CD4-positive, alpha-beta memory T cell (primary cell): ENCODE data around the gene SPDYE6. TPM values are rescaled to one million over a fixed set of nuclear protein-coding genes. Genes with fewer than 3 reads are reported as not detected.
A peak's percentile ranks its signal among the peaks of the same experiment; 100 is the strongest.
"Not testable (repeated sequence)": the region's sequence is repeated elsewhere in the genome, so short reads cannot be mapped to it uniquely, and the experiment has no call there.

ENCODE experiments used
- CTCF ChIA-PET: fragments of 350-600 bp; sonication (Branson Sonifier 250); formaldehyde crosslinking; loops from one replicate; lab custom pipeline; 2021; ENCODE audit warnings: inconsistent platforms; ENCODE audit not compliant: partially characterized antibody; lab: Charles Lee
- POLR2A ChIA-PET: fragments of 350-600 bp; sonication (Branson Sonifier 250); formaldehyde crosslinking; loops from one replicate; lab custom pipeline; 2021; ENCODE audit not compliant: partially characterized antibody; lab: Charles Lee
- DNase-seq, 5 donors: peaks; one replicate each; pipeline versions ENCODE4 v3.0.0 to v3.0.0-alpha.2; 2020 to 2022; ENCODE audit warnings: mixed read lengths in 1 of 5
- H3K27ac ChIP-seq: one replicate; pipeline ENCODE4 v1.7.0; 2013; ENCODE audit warnings: low read depth, low read length
- H3K27me3 ChIP-seq: 2 replicates; pipeline ENCODE4 v1.7.0; 2013; ENCODE audit warnings: mild to moderate bottlenecking, low read length, moderate library complexity; ENCODE audit not compliant: insufficient read depth
- H3K36me3 ChIP-seq: 2 replicates; pipeline ENCODE4 v1.7.0; 2013; ENCODE audit warnings: mild to moderate bottlenecking, low read length, moderate library complexity; ENCODE audit not compliant: insufficient read depth
- H3K4me1 ChIP-seq: 2 replicates; pipeline ENCODE4 v1.7.0; 2013; ENCODE audit warnings: mild to moderate bottlenecking, low read length, moderate library complexity; ENCODE audit not compliant: insufficient read depth
- H3K4me3 ChIP-seq, 2 donors: one replicate each; pipeline ENCODE4 v1.7.0; 2013; ENCODE audit warnings: low read length in 2 of 2, mild to moderate bottlenecking in 1 of 2
- H3K9me3 ChIP-seq, 2 donors: one replicate each; pipeline ENCODE4 v1.7.0; 2013; ENCODE audit warnings: low read length in 2 of 2, control low read depth in 1 of 2; ENCODE audit not compliant: control insufficient read depth in 1 of 2
- H3K27ac Mint-ChIP-seq, 7 donors: one replicate each; pipeline ENCODE4 v1.8.0; 2020 to 2021; ENCODE audit warnings: mixed read lengths in 7 of 7, mild to moderate bottlenecking in 6 of 7, inconsistent platforms in 3 of 7, moderate library complexity in 3 of 7
- H3K27me3 Mint-ChIP-seq, 2 donors: one replicate each; pipeline ENCODE4 v1.8.0; 2020 to 2021; ENCODE audit warnings: mixed read lengths in 2 of 2
- H3K36me3 Mint-ChIP-seq, 2 donors: one replicate each; pipeline ENCODE4 v1.8.0; 2020 to 2021; ENCODE audit warnings: mixed read lengths in 2 of 2, inconsistent platforms in 1 of 2, mild to moderate bottlenecking in 1 of 2
- H3K4me1 Mint-ChIP-seq, 4 donors: one replicate each; pipeline ENCODE4 v1.8.0; 2020 to 2021; ENCODE audit warnings: mixed read lengths in 4 of 4, mild to moderate bottlenecking in 1 of 4
- H3K4me3 Mint-ChIP-seq, 8 donors: one replicate each; pipeline ENCODE4 v1.8.0; 2020 to 2021; ENCODE audit warnings: mixed read lengths in 8 of 8, mild to moderate bottlenecking in 7 of 8, moderate library complexity in 6 of 8, inconsistent platforms in 3 of 8
- H3K9me3 Mint-ChIP-seq, 8 donors: one replicate each; pipeline ENCODE4 v1.8.0; 2020 to 2021; ENCODE audit warnings: mixed read lengths in 8 of 8, mild to moderate bottlenecking in 5 of 8, inconsistent platforms in 3 of 8, moderate library complexity in 1 of 8
- intact Hi-C: fragments of 100-400 bp; cut with micrococcal nuclease; formaldehyde crosslinking; loops from one replicate; pipeline ENCODE4 v1.15.1; 2023
- polyA plus RNA-seq, 2 donors: library from polyadenylated mRNA; unstranded; fragments of 300-500 nt; fragmentation: Illumina TruSeq; gene quantifications; one replicate each; pipeline ENCODE4 v1.2.3, GENCODE V29; 2021
- total RNA-seq, 2 experiments: library from RNA; stranded (reverse); gene quantifications; one replicate each; pipeline ENCODE4 v1.2.3, GENCODE V29; 2021

Gene SPDYE6, protein sequence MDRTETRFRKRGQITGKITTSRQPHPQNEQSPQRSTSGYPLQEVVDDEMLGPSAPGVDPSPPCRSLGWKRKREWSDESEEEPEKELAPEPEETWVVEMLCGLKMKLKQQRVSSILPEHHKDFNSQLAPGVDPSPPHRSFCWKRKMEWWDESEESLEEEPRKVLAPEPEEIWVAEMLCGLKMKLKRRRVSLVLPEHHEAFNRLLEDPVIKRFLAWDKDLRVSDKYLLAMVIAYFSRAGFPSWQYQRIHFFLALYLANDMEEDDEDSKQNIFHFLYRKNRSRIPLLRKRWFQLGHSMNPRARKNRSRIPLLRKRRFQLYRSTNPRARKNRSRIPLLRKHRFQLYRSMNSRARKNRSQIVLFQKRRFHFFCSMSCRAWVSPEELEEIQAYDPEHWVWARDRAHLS
- total RNA-seq (not detected), polyA plus RNA-seq (under 1 TPM; 0.14 to 0.73 TPM)

DNA sequence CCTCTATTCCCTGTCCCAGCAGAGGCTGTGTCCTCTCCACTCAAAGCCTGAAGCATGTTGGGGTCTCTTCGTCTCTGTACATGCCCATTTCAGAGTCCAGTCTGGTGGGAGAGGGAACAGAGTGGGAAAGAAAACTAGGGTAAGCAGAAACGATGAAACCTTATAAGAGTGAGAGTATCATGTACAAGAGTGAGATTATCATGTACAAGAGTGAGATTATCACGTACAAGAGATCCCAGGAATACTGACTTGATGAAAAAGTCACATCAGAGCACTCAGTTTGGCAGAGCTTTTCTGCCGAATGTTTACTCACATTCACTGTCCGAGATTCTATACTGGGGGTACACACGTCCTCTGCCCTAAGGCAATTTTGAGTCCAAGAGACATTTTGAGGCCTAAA lies at the start of gene SPDYE6:
TSS of gene SPDYE6 (minus strand) at position 101 of the 400 bp plus-strand sequence. CDS start 421 bp downstream, outside the sequence.
- intact Hi-C loops, H3K9me3 Mint-ChIP-seq, H3K27ac Mint-ChIP-seq, H3K36me3 Mint-ChIP-seq, H3K27ac ChIP-seq, H3K4me3 ChIP-seq, H3K4me3 Mint-ChIP-seq, H3K4me1 Mint-ChIP-seq, H3K27me3 ChIP-seq, CTCF ChIA-PET, H3K9me3 ChIP-seq, POLR2A ChIA-PET, H3K36me3 ChIP-seq, H3K27me3 Mint-ChIP-seq, DNase-seq, H3K4me1 ChIP-seq: not testable (repeated sequence)

GRCh38 chr7:102404862-102405188 lies 48.6 kb upstream of the SPDYE6 start:
- not testable (repeated sequence) for H3K4me3 Mint-ChIP-seq, H3K4me1 Mint-ChIP-seq, H3K4me3 ChIP-seq, H3K9me3 ChIP-seq, H3K27me3 ChIP-seq, H3K9me3 Mint-ChIP-seq, DNase-seq, H3K27ac ChIP-seq, H3K27me3 Mint-ChIP-seq, H3K4me1 ChIP-seq
- ChIA-PET CTCF (interaction anchor here (0.6 to 5.5 kb wide), 16 partner anchors 9 to 127 kb away, joined by 3 to 96 read pairs (median 8); partner anchors contain the start of genes ALKBH4, ORAI2 and PRKRIP1), POLR2A (interaction anchor here (1.1 to 16.6 kb wide), 8 partner anchors 9 to 62 kb away, joined by 3 to 496 read pairs (median 5); partner anchors contain the start of genes ALKBH4, LRWD1, ORAI2 and PRKRIP1)
- H3K36me3 ChIP-seq: peaks cover 75% of the 10 kb centered on the region
- Mint-ChIP-seq H3K36me3 (peaks cover 55 to 65% of the 10 kb centered on the region in 2 donors), H3K27ac (peak overlapping the region in 5 of 7 donors; percentile 29 to 79 (median 71))
- intact Hi-C loops: loop anchor here (1.0 kb wide), 2 partner anchors 44 to 60 kb away; no protein-coding TSS in a partner anchor

DNA sequence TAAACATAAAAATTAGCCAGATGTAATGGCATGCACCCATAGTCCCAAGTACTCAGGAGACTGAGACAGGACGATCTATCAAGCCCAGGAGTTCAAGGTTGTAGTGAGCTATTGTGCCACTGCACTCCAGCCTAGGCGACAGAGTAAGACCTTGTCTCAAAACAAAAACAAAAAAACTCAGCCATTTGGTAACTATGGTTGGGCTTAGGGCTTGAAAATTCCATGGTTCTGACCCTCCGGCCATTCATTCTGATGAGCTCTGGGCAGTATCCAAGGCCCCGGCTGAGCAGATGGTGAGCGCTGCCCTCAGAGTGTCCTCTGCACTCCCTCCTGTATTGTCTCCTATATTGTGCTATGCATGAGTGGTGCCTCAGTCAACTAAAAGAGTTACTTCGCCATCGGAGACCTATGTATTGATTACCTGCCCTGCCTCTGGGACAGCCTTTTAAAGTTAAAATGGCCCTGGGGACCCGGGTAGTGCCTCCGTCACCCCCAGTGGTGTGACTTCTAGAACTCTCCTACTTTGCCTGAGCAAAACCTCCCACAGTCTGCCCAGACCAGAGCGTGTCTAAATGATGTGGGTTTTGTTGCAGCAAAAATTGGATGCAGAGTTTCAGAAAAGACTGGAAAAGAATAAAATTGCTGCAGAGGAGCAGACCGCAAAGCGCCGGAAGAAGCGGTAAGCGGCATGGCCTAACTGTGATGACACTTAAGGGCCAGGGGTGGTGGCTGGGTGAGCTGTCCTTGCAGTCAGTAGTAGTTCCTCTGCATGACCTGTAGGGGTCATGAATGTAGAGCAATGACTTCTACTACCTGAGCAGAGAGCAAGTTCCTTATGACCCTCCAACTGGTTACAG lies 48.0 kb upstream of the SPDYE6 start:
- H3K36me3 ChIP-seq: peaks cover 77% of the 10 kb centered on the region
- Mint-ChIP-seq H3K4me3 (no peak overlapping the region), H3K4me1 (peaks cover 5 to 9% (median 7%) of the 10 kb centered on the region in 4 donors), H3K27me3 (no peaks in the 10 kb centered on the region), H3K9me3 (no peaks in the 10 kb centered on the region), H3K27ac (peak overlapping the region; percentile 27 to 79 (median 71)), H3K36me3 (peaks cover 53 to 65% of the 10 kb centered on the region in 2 donors)
- no peaks in the 10 kb centered on the region for H3K4me1 ChIP-seq
- H3K9me3 ChIP-seq: no peaks in the 10 kb centered on the region
- no peak overlapping the region for H3K4me3 ChIP-seq
- intact Hi-C loops: loop anchor here (1.0 kb wide), 2 partner anchors 45 to 61 kb away; no protein-coding TSS in a partner anchor
- H3K27me3 ChIP-seq: no peaks in the 10 kb centered on the region
- H3K27ac ChIP-seq: no peak overlapping the region
- CTCF ChIA-PET: interaction anchor here (0.6 to 5.5 kb wide), 17 partner anchors 8 to 126 kb away, joined by 3 to 96 read pairs (median 7); partner anchors contain the start of genes ALKBH4, ORAI2 and PRKRIP1
- POLR2A ChIA-PET: interaction anchor here (1.1 to 16.6 kb wide), 8 partner anchors 8 to 63 kb away, joined by 3 to 496 read pairs (median 5); partner anchors contain the start of genes ALKBH4, LRWD1, ORAI2 and PRKRIP1
- peak; percentile 64 to 72 (median 65) for DNase-seq

- Histone ChIP-seq H3K27ac (no peak overlapping the region), H3K9me3 (no peaks in the 10 kb centered on the region), H3K4me1 (no peaks in the 10 kb centered on the region), H3K4me3 (no peak overlapping the region), H3K27me3 (no peaks in the 10 kb centered on the region), H3K36me3 (peaks cover 73% of the 10 kb centered on the region)
- H3K4me3 Mint-ChIP-seq: no peak overlapping the region
- no peaks in the 10 kb centered on the region for H3K9me3 Mint-ChIP-seq
- ChIA-PET CTCF (interaction anchor here (0.6 to 5.5 kb wide), 10 partner anchors 8 to 67 kb away, joined by 3 to 96 read pairs (median 12); partner anchors contain the start of genes ALKBH4, ORAI2 and PRKRIP1), POLR2A (interaction anchor here (1.3 to 16.6 kb wide), 2 partner anchors 26 to 63 kb away, joined by 4 to 496 read pairs; partner anchors contain the start of gene ORAI2)
- intact Hi-C loops: no loop called here
- peak overlapping the region in 2 of 7 donors; percentile 53 to 75 for H3K27ac Mint-ChIP-seq
- peaks cover 5 to 10% (median 7%) of the 10 kb centered on the region in 4 donors for H3K4me1 Mint-ChIP-seq
- no peak for DNase-seq
- no peaks in the 10 kb centered on the region for H3K27me3 Mint-ChIP-seq
- H3K36me3 Mint-ChIP-seq: peaks cover 52 to 64% of the 10 kb centered on the region in 2 donors
Observed at GRCh38 chr7:102403563-102403962, 47.3 kb upstream of the SPDYE6 start.

DNA sequence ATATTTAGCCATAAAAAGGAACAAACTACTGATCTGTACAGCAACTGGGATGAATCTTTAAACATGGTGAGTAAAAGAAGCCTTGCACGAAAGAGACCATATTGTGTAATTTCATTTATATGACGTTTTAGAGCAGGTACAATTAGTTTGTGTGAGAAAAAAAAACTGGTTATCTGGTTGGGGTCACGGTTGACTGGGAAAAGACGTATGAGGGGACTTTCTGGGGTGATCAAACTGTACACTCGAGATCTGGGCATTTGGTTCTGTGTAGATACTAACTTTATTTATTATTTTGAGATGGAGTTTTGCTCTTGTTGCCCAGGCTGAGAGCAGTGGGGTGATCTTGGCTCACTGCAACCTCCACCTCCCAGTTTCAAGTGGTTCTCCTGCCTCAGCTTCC lies 44.1 kb upstream of the SPDYE6 start:
- Mint-ChIP-seq H3K27me3 (no peaks in the 10 kb centered on the region), H3K27ac (peak overlapping the region in 1 of 7 donors; percentile 34), H3K4me3 (no peak overlapping the region), H3K4me1 (peaks cover 17 to 37% (median 25%) of the 10 kb centered on the region in 4 donors), H3K9me3 (no peaks in the 10 kb centered on the region), H3K36me3 (peaks cover 37 to 50% of the 10 kb centered on the region in 2 donors)
- H3K36me3 ChIP-seq: peaks cover 44% of the 10 kb centered on the region
- ChIA-PET POLR2A (no interaction called here), CTCF (interaction anchor here (1.3 to 3.0 kb wide), 3 partner anchors 9 to 51 kb away, joined by 3 to 21 read pairs (median 9); no protein-coding TSS in a partner anchor)
- no peaks in the 10 kb centered on the region for H3K27me3 ChIP-seq
- no peak for DNase-seq
- intact Hi-C loops: no loop called here
- no peak overlapping the region for H3K27ac ChIP-seq
- no peak overlapping the region for H3K4me3 ChIP-seq
- no peaks in the 10 kb centered on the region for H3K9me3 ChIP-seq
- H3K4me1 ChIP-seq: peaks cover 16% of the 10 kb centered on the region

DNA sequence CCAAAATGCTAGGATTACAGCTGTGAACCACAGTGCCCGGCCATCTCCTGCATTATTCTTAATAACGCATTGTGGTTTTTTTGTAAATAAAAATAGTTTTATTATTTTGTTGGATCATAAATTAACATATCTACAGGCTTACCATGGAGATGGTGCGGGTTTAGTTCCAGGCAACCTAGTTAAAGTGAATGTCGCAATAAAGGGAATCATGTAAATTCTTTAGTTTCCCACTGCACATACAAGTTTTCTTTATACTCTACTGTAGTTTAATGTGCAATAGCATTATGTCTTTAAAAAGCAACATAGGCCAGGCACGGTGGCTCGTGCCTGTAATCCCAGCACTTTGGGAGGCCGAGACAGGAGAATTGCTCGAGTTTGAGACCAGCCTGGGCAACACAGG lies 42.3 kb upstream of the SPDYE6 start:
- DNase-seq: no peak

More for the DNA sequence above, 42.3 kb upstream of the SPDYE6 start:
- no peak overlapping the region for H3K27ac ChIP-seq
- no peak overlapping the region for H3K4me3 Mint-ChIP-seq
- ChIA-PET CTCF (interaction anchor here (1.0 to 1.8 kb wide), 4 partner anchors 18 to 54 kb away, joined by 3 to 8 read pairs (median 4); no protein-coding TSS in a partner anchor), POLR2A (interaction anchor here (0.7 to 4.7 kb wide), 3 partner anchors 16 to 54 kb away, joined by 3 to 37 read pairs (median 3); no protein-coding TSS in a partner anchor)
- H3K27me3 ChIP-seq: no peaks in the 10 kb centered on the region
- peak overlapping the region in 1 of 7 donors; percentile 12 for H3K27ac Mint-ChIP-seq
- no peaks in the 10 kb centered on the region for H3K9me3 ChIP-seq
- H3K36me3 ChIP-seq: peaks cover 33% of the 10 kb centered on the region
- H3K4me3 ChIP-seq: no peak overlapping the region
- H3K9me3 Mint-ChIP-seq: no peaks in the 10 kb centered on the region
- H3K27me3 Mint-ChIP-seq: no peaks in the 10 kb centered on the region
- H3K4me1 ChIP-seq: peaks cover 17% of the 10 kb centered on the region
- peaks cover 28 to 37% of the 10 kb centered on the region in 2 donors for H3K36me3 Mint-ChIP-seq
- H3K4me1 Mint-ChIP-seq: peaks cover 13 to 30% (median 19%) of the 10 kb centered on the region in 4 donors
- intact Hi-C loops: loop anchor here (5.0 kb wide), 1 partner anchor 349 kb away; the partner anchor contains the start of gene FAM185A
